ENCODE measurements around the gene SH3BP5.

SH3BP5 gene

GRCh38 chr3:15263926-15264325 lies 68.5 kb downstream of the SH3BP5 start:
- Histone ChIP-seq H3K4me1 (ENCODE audit: insufficient read depth, low read length) (peaks cover 6% of the 10 kb centered on the region; the same call in 1 of the 2 replicates), H3K36me3 (ENCODE audit: insufficient read depth, low read length) (no peaks in the 10 kb centered on the region), H3K9ac (ENCODE audit: low read depth, low read length) (no peak overlapping the region), H3K9me3 (ENCODE audit: control insufficient read depth, insufficient read depth, low read length) (no peaks in the 10 kb centered on the region)

GRCh38 chr3:15263120-15263519 lies 69.3 kb downstream of the SH3BP5 start:
- Histone ChIP-seq H3K36me3 (ENCODE audit: insufficient read depth, low read length) (no peaks in the 10 kb centered on the region), H3K9ac (ENCODE audit: low read depth, low read length) (no peak overlapping the region), H3K9me3 (ENCODE audit: control insufficient read depth, insufficient read depth, low read length) (no peaks in the 10 kb centered on the region), H3K4me1 (ENCODE audit: insufficient read depth, low read length) (peaks cover 1% of the 10 kb centered on the region; the same call in 1 of the 2 replicates)

- Histone ChIP-seq H3K4me1 (ENCODE audit: insufficient read depth, low read length) (no peaks in the 10 kb centered on the region), H3K9me3 (ENCODE audit: control insufficient read depth, insufficient read depth, low read length) (no peaks in the 10 kb centered on the region), H3K9ac (ENCODE audit: low read depth, low read length) (no peak overlapping the region), H3K36me3 (ENCODE audit: insufficient read depth, low read length) (no peaks in the 10 kb centered on the region)
Observed at GRCh38 chr3:15262021-15262420, 70.4 kb downstream of the SH3BP5 start.

GRCh38 chr3:15261274-15261673 lies 71.1 kb downstream of the SH3BP5 start:
- Histone ChIP-seq H3K9ac (ENCODE audit: low read depth, low read length) (no peak overlapping the region), H3K4me1 (ENCODE audit: insufficient read depth, low read length) (no peaks in the 10 kb centered on the region), H3K9me3 (ENCODE audit: control insufficient read depth, insufficient read depth, low read length) (no peaks in the 10 kb centered on the region), H3K36me3 (ENCODE audit: insufficient read depth, low read length) (no peaks in the 10 kb centered on the region)

GRCh38 chr3:15260531-15260930 lies 71.9 kb downstream of the SH3BP5 start:
- H3K36me3 ChIP-seq (ENCODE audit: insufficient read depth, low read length), result no peaks in the 10 kb centered on the region
- no peak overlapping the region for H3K9ac ChIP-seq (ENCODE audit: low read depth, low read length)
- H3K4me1 ChIP-seq (ENCODE audit: insufficient read depth, low read length), result no peaks in the 10 kb centered on the region
- H3K9me3 ChIP-seq (ENCODE audit: control insufficient read depth, insufficient read depth, low read length), result no peaks in the 10 kb centered on the region

GRCh38 chr3:15258720-15259119 lies 73.7 kb downstream of the SH3BP5 start:
- no peaks in the 10 kb centered on the region for H3K4me1 ChIP-seq (ENCODE audit: insufficient read depth, low read length)
- no peak overlapping the region for H3K9ac ChIP-seq (ENCODE audit: low read depth, low read length)
- no peaks in the 10 kb centered on the region for H3K9me3 ChIP-seq (ENCODE audit: control insufficient read depth, insufficient read depth, low read length)
- no peaks in the 10 kb centered on the region for H3K36me3 ChIP-seq (ENCODE audit: insufficient read depth, low read length)

- Histone ChIP-seq H3K9me3 (ENCODE audit: control insufficient read depth, insufficient read depth, low read length) (no peaks in the 10 kb centered on the region), H3K36me3 (ENCODE audit: insufficient read depth, low read length) (peaks cover 4% of the 10 kb centered on the region; the same call in 1 of the 2 replicates), H3K4me1 (ENCODE audit: insufficient read depth, low read length) (no peaks in the 10 kb centered on the region), H3K9ac (ENCODE audit: low read depth, low read length) (no peak overlapping the region)
Observed at GRCh38 chr3:15256861-15257341, 75.5 kb downstream of the SH3BP5 start.

GRCh38 chr3:15255215-15255614 lies 77.2 kb downstream of the SH3BP5 start:
- Histone ChIP-seq H3K9ac (ENCODE audit: low read depth, low read length) (no peak overlapping the region), H3K36me3 (ENCODE audit: insufficient read depth, low read length) (peaks cover 4% of the 10 kb centered on the region; the same call in 1 of the 2 replicates), H3K4me1 (ENCODE audit: insufficient read depth, low read length) (no peaks in the 10 kb centered on the region), H3K9me3 (ENCODE audit: control insufficient read depth, insufficient read depth, low read length) (no peaks in the 10 kb centered on the region)

GRCh38 chr3:15253023-15253697 lies 79.2 kb downstream of the SH3BP5 start:
- H3K9ac ChIP-seq (ENCODE audit: low read depth, low read length), result no peak overlapping the region
- H3K4me1 ChIP-seq (ENCODE audit: insufficient read depth, low read length), result no peaks in the 10 kb centered on the region
- H3K9me3 ChIP-seq (ENCODE audit: control insufficient read depth, insufficient read depth, low read length), result no peaks in the 10 kb centered on the region
- peaks cover 4% of the 10 kb centered on the region; the same call in 1 of the 2 replicates for H3K36me3 ChIP-seq (ENCODE audit: insufficient read depth, low read length)

GRCh38 chr3:15246186-15246585 lies 86.2 kb downstream of the SH3BP5 start:
- H3K4me1 ChIP-seq (ENCODE audit: insufficient read depth, low read length), result no peaks in the 10 kb centered on the region
- no peak overlapping the region for H3K9ac ChIP-seq (ENCODE audit: low read depth, low read length)
- no peaks in the 10 kb centered on the region for H3K9me3 ChIP-seq (ENCODE audit: control insufficient read depth, insufficient read depth, low read length)
- peaks cover 9% of the 10 kb centered on the region for H3K36me3 ChIP-seq (ENCODE audit: insufficient read depth, low read length)

- Histone ChIP-seq H3K9me3 (ENCODE audit: control insufficient read depth, insufficient read depth, low read length) (no peaks in the 10 kb centered on the region), H3K4me1 (ENCODE audit: insufficient read depth, low read length) (no peaks in the 10 kb centered on the region), H3K36me3 (ENCODE audit: insufficient read depth, low read length) (peaks cover 9% of the 10 kb centered on the region), H3K9ac (ENCODE audit: low read depth, low read length) (no peak overlapping the region)
Observed at GRCh38 chr3:15243822-15244482, 88.4 kb downstream of the SH3BP5 start.

GRCh38 chr3:15241341-15241740 lies 91.0 kb downstream of the SH3BP5 start:
- Histone ChIP-seq H3K9me3 (ENCODE audit: control insufficient read depth, insufficient read depth, low read length) (no peaks in the 10 kb centered on the region), H3K9ac (ENCODE audit: low read depth, low read length) (no peak overlapping the region), H3K4me1 (ENCODE audit: insufficient read depth, low read length) (no peaks in the 10 kb centered on the region), H3K36me3 (ENCODE audit: insufficient read depth, low read length) (peaks cover 9% of the 10 kb centered on the region)

GRCh38 chr3:15229262-15229661 lies 103.1 kb downstream of the SH3BP5 start:
- no peaks in the 10 kb centered on the region for H3K4me1 ChIP-seq (ENCODE audit: insufficient read depth, low read length)
- no peaks in the 10 kb centered on the region; the same call in 1 of the 2 replicates for H3K36me3 ChIP-seq (ENCODE audit: insufficient read depth, low read length)
- no peaks in the 10 kb centered on the region for H3K9me3 ChIP-seq (ENCODE audit: control insufficient read depth, insufficient read depth, low read length)

GRCh38 chr3:15228147-15228546 lies 104.2 kb downstream of the SH3BP5 start:
- Histone ChIP-seq H3K4me1 (ENCODE audit: insufficient read depth, low read length) (no peaks in the 10 kb centered on the region), H3K9me3 (ENCODE audit: control insufficient read depth, insufficient read depth, low read length) (no peaks in the 10 kb centered on the region), H3K9ac (ENCODE audit: low read depth, low read length) (no peak overlapping the region), H3K36me3 (ENCODE audit: insufficient read depth, low read length) (no peaks in the 10 kb centered on the region; the same call in 1 of the 2 replicates)

More at GRCh38 chr3:15229262-15229661, 103.1 kb downstream of the SH3BP5 start:
- H3K9ac ChIP-seq (ENCODE audit: low read depth, low read length), result no peak overlapping the region
